H1 (cell line): ENCODE data around the gene IGFALS. TPM values are rescaled to one million over a fixed set of nuclear protein-coding genes. Genes with fewer than 3 reads are reported as not detected.

Experiments
- CTCF ChIA-PET: fragments of 300-600 bp; sonication (Branson Sonifier 250); formaldehyde crosslinking; loops from one replicate; lab custom pipeline; 2021; ENCODE audit not compliant: partially characterized antibody; lab: Charles Lee
- POLR2A ChIA-PET: fragments of 300-600 bp; sonication (Branson Sonifier 250); formaldehyde crosslinking; loops from one replicate; lab custom pipeline; 2021; ENCODE audit warnings: inconsistent platforms; ENCODE audit not compliant: partially characterized antibody; lab: Charles Lee
- DNase-seq, 2 experiments: peaks; one replicate each; pipeline versions ENCODE4 v3.0.0 to v3.0.0-alpha.2; 2010 to 2022; ENCODE audit warnings: low spot score in 2 of 2, low read depth in 1 of 2, mixed read lengths in 1 of 2
- FAIRE-seq: peaks from 2 replicates; lab custom pipeline; 2011; peaks lifted over from hg19 to GRCh38; lab: Jason Lieb, UNC
- H2AFZ ChIP-seq: 2 replicates; pipeline ENCODE4 v1.8.1; 2012; ENCODE audit warnings: low read length, inconsistent platforms
- H2AK5ac ChIP-seq: 2 replicates; pipeline ENCODE4 v1.6.1; 2013; ENCODE audit warnings: low read depth, low read length
- H2BK120ac ChIP-seq: replicated peaks from 2 replicates; pipeline ENCODE3; 2013; ENCODE audit warnings: low read depth, low read length, inconsistent platforms
- H2BK12ac ChIP-seq: 2 replicates; pipeline ENCODE4 v1.6.1; 2013; ENCODE audit warnings: low read depth, low read length
- H2BK15ac ChIP-seq: 2 replicates; pipeline ENCODE4 v1.6.1; 2013; ENCODE audit warnings: low read length
- H2BK20ac ChIP-seq: 2 replicates; pipeline ENCODE4 v1.6.1; 2013; ENCODE audit warnings: low read length
- H2BK5ac ChIP-seq: 2 replicates; pipeline ENCODE4 v1.6.1; 2013; ENCODE audit warnings: low read depth, low read length
- H3K14ac ChIP-seq: 2 replicates; pipeline ENCODE4 v1.6.1; 2013; ENCODE audit warnings: inconsistent platforms; ENCODE audit not compliant: insufficient read length
- H3K18ac ChIP-seq: 2 replicates; pipeline ENCODE4 v1.6.1; 2013; ENCODE audit warnings: low read length; ENCODE audit errors: extremely low read depth
- H3K23ac ChIP-seq: 2 replicates; pipeline ENCODE4 v1.6.1; 2013; ENCODE audit warnings: inconsistent platforms; ENCODE audit not compliant: insufficient read length
- H3K23me2 ChIP-seq: 2 replicates; pipeline ENCODE4 v1.6.1; 2013; ENCODE audit warnings: low read depth, low read length
- H3K27ac ChIP-seq: 2 replicates; pipeline ENCODE4 v1.6.1; 2011; ENCODE audit warnings: low read depth, low read length, inconsistent platforms
- H3K27me3 ChIP-seq, 4 experiments: replicated peaks in 1 of 4; 1 replicate in 1 of 4; 2 replicates in 3 of 4; pipeline versions ENCODE4 v1.6.1 to v1.8.1; 2011 to 2013; ENCODE audit warnings: low read length in 3 of 4, mild to moderate bottlenecking in 3 of 4, inconsistent platforms in 2 of 4, mixed read lengths in 2 of 4, moderate library complexity in 1 of 4; ENCODE audit not compliant: control insufficient read depth in 3 of 4, insufficient read depth in 3 of 4; ENCODE audit errors: extremely low read depth in 1 of 4
- H3K36me3 ChIP-seq, 4 experiments: 2 replicates each; pipeline versions ENCODE4 v1.6.1 to v1.8.1; 2011 to 2013; ENCODE audit warnings: mild to moderate bottlenecking in 4 of 4, low read length in 3 of 4, moderate library complexity in 2 of 4, control low read depth in 1 of 4, inconsistent platforms in 1 of 4; ENCODE audit not compliant: insufficient read depth in 4 of 4, control insufficient read depth in 2 of 4
- H3K4ac ChIP-seq: replicated peaks from 2 replicates; pipeline ENCODE3; 2013; ENCODE audit warnings: low read length, low read depth, mixed read lengths, inconsistent platforms; ENCODE audit not compliant: insufficient read length
- H3K4me1 ChIP-seq, 4 experiments: replicated peaks in 1 of 4; 1 replicate in 1 of 4; 2 replicates in 3 of 4; pipeline versions ENCODE4 v1.6.1 to v1.8.1; 2011 to 2013; ENCODE audit warnings: low read length in 3 of 4, inconsistent platforms in 2 of 4, mixed read lengths in 1 of 4; ENCODE audit not compliant: insufficient read depth in 4 of 4, control insufficient read depth in 3 of 4
- H3K4me2 ChIP-seq, 2 experiments: 2 replicates each; pipeline versions ENCODE4 v1.6.1 to v1.8.1; 2011 to 2013; ENCODE audit warnings: low read depth in 2 of 2, low read length in 2 of 2, control low read depth in 1 of 2, inconsistent platforms in 1 of 2, mild to moderate bottlenecking in 1 of 2; ENCODE audit not compliant: insufficient read depth in 1 of 2
- H3K4me3 ChIP-seq, 4 experiments: fragments of 200-600, 300-600 bp in 1 of 4; sonication (generic), shearing (Covaris generic), sonication (Bioruptor Twin) in 1 of 4; 2 replicates each; pipeline versions ENCODE4 v1.5.1 to v1.8.1; 2011 to 2016; ENCODE audit warnings: low read length in 4 of 4, low read depth in 3 of 4, control low read depth in 2 of 4, inconsistent platforms in 2 of 4, mild to moderate bottlenecking in 2 of 4, mixed read lengths in 1 of 4, moderate library complexity in 1 of 4; ENCODE audit not compliant: insufficient read depth in 2 of 4; ENCODE audit errors: extremely low read depth in 1 of 4
- H3K56ac ChIP-seq: replicated peaks from 2 replicates; pipeline ENCODE3; 2013; ENCODE audit warnings: low read depth, mild to moderate bottlenecking, mixed read lengths, low read length, inconsistent platforms; ENCODE audit not compliant: insufficient read length
- H3K79me1 ChIP-seq: 2 replicates; pipeline ENCODE4 v1.6.1; 2013; ENCODE audit warnings: low read depth, low read length, control low read depth
- H3K79me2 ChIP-seq, 2 experiments: 2 replicates each; pipeline versions ENCODE4 v1.6.1 to v1.8.1; 2012 to 2013; ENCODE audit warnings: low read length in 2 of 2, mild to moderate bottlenecking in 2 of 2, inconsistent platforms in 1 of 2; ENCODE audit not compliant: insufficient read depth in 2 of 2, control insufficient read depth in 1 of 2
- H3K9ac ChIP-seq, 4 experiments: replicated peaks in 1 of 4; 1 replicate in 1 of 4; 2 replicates in 3 of 4; pipeline versions ENCODE4 v1.6.1 to v1.8.1; 2011 to 2013; ENCODE audit warnings: low read depth in 3 of 4, low read length in 3 of 4, control low read depth in 2 of 4, mild to moderate bottlenecking in 2 of 4, moderate library complexity in 2 of 4, inconsistent platforms in 1 of 4; ENCODE audit errors: extremely low read depth in 1 of 4
- H3K9me3 ChIP-seq, 2 experiments: 2 replicates each; pipeline versions ENCODE4 v1.6.1 to v1.8.1; 2012 to 2013; ENCODE audit warnings: mild to moderate bottlenecking in 2 of 2, moderate library complexity in 2 of 2, control low read depth in 1 of 2, inconsistent platforms in 1 of 2, low read depth in 1 of 2, low read length in 1 of 2, mixed read lengths in 1 of 2; ENCODE audit not compliant: insufficient read depth in 2 of 2
- H4K20me1 ChIP-seq, 2 experiments: replicated peaks in 1 of 2; 2 replicates each; pipeline versions ENCODE3 to v1.8.1; 2011 to 2013; ENCODE audit warnings: inconsistent platforms in 2 of 2, low read length in 2 of 2, mild to moderate bottlenecking in 1 of 2; ENCODE audit not compliant: insufficient read depth in 2 of 2, control insufficient read depth in 1 of 2
- H4K5ac ChIP-seq: 2 replicates; pipeline ENCODE4 v1.6.1; 2013; ENCODE audit warnings: low read length, low read depth, mixed read lengths, inconsistent platforms; ENCODE audit not compliant: insufficient read length
- H4K8ac ChIP-seq: 2 replicates; pipeline ENCODE4 v1.8.0; 2013; ENCODE audit warnings: mild to moderate bottlenecking, moderate library complexity, low read length, inconsistent platforms; ENCODE audit not compliant: insufficient read depth; ENCODE audit errors: extremely low read depth
- H4K91ac ChIP-seq: replicated peaks from 2 replicates; pipeline ENCODE3; 2013; ENCODE audit warnings: low read length, mixed read lengths, inconsistent platforms; ENCODE audit not compliant: insufficient read length
- TCF12 ChIP-seq: IDR thresholded peaks from 2 replicates; pipeline ENCODE4 v1.6.1; 2011; ENCODE audit warnings: low read depth, mild to moderate bottlenecking, low read length
- WGBS, 2 experiments: shearing (Covaris generic) in 1 of 2; methylation state at CpG; one replicate each; pipeline versions ENCODE4 v1.1.6 to v1.1.7; 2013 to 2015; ENCODE audit warnings: low lambda C conversion rate in 2 of 2, mixed read lengths in 2 of 2, inconsistent platforms in 1 of 2, low coverage in 1 of 2, missing lambda C conversion rate in 1 of 2; ENCODE audit not compliant: insufficient replicate concordance in 2 of 2, insufficient coverage in 1 of 2, insufficient read length in 1 of 2; ENCODE audit errors: extremely low coverage in 1 of 2, missing lambda C conversion rate in 1 of 2; 5-methylcytosine and 5-hydroxymethylcytosine counted together
- polyA plus RNA-seq, 7 experiments: library from polyadenylated mRNA; depleted of rRNA in 3 of 7; stranded (reverse) in 5 of 7; unstranded in 2 of 7; fragments of >200 nt in 5 of 7; fragments of 200-250 nt in 2 of 7; gene quantifications; 1 replicate in 5 of 7; 2 replicates in 1 of 7; 4 replicates in 1 of 7; pipeline versions ENCODE4 v1.2.1 to v1.2.3, GENCODE V29; 2011 to 2013; ENCODE audit warnings: missing spikeins in 2 of 7, mixed read lengths in 2 of 7
- total RNA-seq: library from RNA; stranded (reverse); fragmentation: NEBNext Ultra II Directional; extraction: Animal tissue kit (Norgen Biotek cat#: 25700); gene quantifications from 2 replicates; pipeline ENCODE4 v1.2.1, GENCODE V29; 2021

IGFALS gene
- total and polyA plus RNA-seq, 2 of the 8 experiments (the other 6 are each of a cell fraction or from before 2014, with no cell fraction given) = not detected

DNA sequence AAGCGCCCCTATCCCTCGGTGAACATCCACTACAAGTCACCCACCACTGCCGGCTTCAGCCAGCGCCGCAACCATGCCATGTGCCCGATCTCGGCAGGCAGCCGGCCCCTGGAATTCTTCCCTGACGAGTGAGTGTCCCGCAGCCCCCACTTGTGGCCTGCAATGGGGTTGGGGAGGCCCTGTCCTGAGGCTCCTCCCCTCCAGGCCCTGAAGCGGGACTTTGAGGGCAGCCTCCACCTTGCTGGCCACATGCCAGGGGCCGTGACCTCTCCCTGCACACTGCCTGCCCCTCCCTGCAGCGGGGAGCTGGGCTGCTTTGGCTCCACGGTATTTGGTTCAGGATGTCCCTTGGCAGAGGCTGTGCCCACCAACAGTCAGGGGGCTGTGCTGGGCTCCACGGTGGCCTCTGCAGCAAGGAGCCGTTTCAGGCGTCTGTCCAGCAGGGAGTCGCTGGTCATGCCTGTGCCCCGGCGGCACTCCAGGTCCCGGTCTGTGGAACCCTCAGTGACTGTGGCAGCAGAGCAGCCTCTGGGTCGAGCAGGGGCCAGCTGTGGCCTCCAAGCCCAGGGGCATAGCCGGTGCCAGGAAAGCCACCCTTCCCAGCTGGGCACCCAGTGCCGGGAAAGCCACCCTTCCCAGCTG, 30.5 kb downstream of the IGFALS start:
- Histone ChIP-seq H2BK5ac (no peak overlapping the region), H2BK12ac (no peak overlapping the region), H3K79me1 (no peaks in the 10 kb centered on the region), H3K36me3 (peaks cover 2 to 30% (median 7%) of the 10 kb centered on the region in 4 experiments; a peak in 4 of 8 replicates), H4K8ac (peak overlapping the region; percentile 68), H3K27ac (no peak overlapping the region), H2BK15ac (no peak overlapping the region), H3K79me2 (no peaks in the 10 kb centered on the region; a peak in 1 of 4 replicates), H3K9me3 (no peaks in the 10 kb centered on the region; a peak in 1 of 4 replicates), H2BK20ac (no peak overlapping the region), H2AK5ac (peak overlapping the region; percentile 24; the same call in 1 of the 2 replicates), H3K4me2 (no peak overlapping the region; a peak in 1 of 4 replicates), H4K20me1 (peaks cover 1 to 10% of the 10 kb centered on the region in 2 experiments), H3K56ac (no peak overlapping the region), H3K4ac (no peak overlapping the region), H3K9ac (no peak overlapping the region; a peak in 1 of 7 replicates), H3K23me2 (no peaks in the 10 kb centered on the region; the same call in 1 of the 2 replicates), H3K23ac (no peak overlapping the region), H3K14ac (no peak overlapping the region), H4K5ac (no peak overlapping the region), H4K91ac (no peak overlapping the region), H3K4me1 (peaks cover 0 to 13% (median 7%) of the 10 kb centered on the region in 4 experiments; a peak in 5 of 7 replicates), H3K4me3 (no peak overlapping the region), H3K27me3 (no peaks in the 10 kb centered on the region; a peak in 1 of 7 replicates), H3K18ac (no peak overlapping the region), H2BK120ac (no peak overlapping the region), H2AFZ (no peak overlapping the region)
- WGBS, 2 experiments = 85% methylated on average over 21 of the region's 24 CpGs; no CpG with 5 or more reads in 1 of the 2 experiments
- DNase-seq (no peak), FAIRE-seq (no peak)
- CTCF ChIA-PET = interaction anchor here (0.7 to 3.3 kb wide), 7 partner anchors 11 to 57 kb away, joined by 3 to 21 read pairs (median 8); partner anchors contain the start of gene MAPK8IP3
- no peak for TF ChIP-seq TCF12
- POLR2A ChIA-PET = interaction anchor here (0.9 to 13.5 kb wide), 8 partner anchors 8 to 202 kb away, joined by 3 to 246 read pairs (median 4); partner anchors contain the start of genes EME2, JPT2, MRPS34 and NUBP2
